ENCODE results near the gene C1orf232.

Gene C1orf232

DNA sequence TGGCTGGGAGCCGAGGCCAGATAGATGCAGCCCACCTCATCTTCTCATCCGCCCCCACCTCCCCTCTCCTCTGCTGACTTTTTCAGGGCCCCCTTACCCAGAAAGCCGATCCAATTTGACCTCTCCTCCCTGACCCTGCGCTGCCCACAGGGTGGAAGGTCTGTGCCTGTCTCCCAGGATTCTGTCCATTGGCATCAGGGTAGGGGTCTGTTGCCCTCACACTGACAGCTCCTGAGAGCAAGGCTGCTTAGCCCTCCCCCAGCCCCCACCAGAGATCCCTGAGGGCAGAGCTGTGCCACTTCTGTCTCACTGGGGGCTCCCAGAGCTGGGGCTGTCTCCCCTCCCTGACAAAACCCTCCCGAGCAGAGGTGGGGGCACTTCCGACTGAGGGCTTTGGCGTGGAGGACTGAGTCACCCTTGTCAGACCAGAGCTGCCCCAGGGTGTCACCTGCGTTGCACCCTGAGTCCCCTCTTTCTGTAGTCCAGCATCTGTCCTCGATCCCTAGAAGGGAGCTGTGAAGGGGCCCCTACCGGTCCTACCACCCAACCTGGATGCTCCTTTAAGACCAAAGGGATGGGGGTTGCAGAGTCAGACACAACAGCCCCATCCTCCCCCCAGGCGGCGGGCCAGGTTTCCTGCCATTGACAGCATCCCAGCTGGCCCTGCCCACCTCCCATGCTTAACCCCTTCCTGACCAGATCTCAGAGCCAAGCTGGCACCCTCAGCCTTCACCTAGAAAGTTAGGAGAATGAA, 12.3 kb downstream of the C1orf232 start:
- DNase-seq (ENCODE audit: low read depth, low spot score): no peak

DNA sequence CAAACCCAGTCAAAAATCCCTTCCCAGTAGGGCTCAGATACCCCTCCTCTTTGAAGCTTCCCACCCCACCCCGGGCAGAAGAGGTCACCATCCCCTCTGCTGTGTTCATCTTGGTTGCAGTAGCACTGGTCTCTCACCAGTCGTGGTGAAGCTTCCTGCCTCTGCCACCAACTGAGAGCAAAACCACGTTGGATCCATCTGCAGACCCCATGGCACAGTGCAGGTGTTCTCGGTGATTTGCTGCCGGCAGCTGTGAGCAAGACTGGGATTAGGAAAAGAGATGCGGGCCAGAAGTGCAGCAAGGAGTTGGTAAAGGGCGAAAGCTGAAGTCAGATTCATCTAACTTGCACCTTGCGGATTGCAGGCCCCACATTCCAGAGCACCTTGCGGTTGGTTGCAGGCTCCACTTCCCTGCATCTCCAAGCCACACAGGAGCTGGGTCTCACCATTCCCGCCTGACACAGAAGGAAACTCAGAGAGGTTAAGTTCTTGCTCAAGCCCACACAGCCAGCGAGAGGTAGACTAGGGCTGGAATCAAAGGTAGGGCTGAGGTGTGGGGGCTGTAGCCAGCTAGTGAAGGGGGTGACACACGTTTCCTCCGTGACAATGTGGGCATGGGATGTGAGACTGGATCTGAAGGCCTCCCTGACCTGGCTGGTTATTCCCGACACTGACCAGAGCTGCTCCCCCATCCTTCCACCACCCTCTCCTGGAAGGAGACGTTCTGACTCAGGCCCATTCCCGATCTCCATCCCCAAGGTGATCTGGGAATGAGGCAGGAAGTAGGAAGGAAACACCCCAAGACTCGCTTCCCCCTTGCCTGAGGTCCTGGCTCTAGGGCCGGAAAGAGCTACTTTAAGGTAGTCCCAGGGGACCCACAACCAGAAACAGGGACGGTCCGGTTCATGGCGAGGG, 13.1 kb downstream of the C1orf232 start:
- no peak for DNase-seq (ENCODE audit: low read depth, low spot score)

DNA sequence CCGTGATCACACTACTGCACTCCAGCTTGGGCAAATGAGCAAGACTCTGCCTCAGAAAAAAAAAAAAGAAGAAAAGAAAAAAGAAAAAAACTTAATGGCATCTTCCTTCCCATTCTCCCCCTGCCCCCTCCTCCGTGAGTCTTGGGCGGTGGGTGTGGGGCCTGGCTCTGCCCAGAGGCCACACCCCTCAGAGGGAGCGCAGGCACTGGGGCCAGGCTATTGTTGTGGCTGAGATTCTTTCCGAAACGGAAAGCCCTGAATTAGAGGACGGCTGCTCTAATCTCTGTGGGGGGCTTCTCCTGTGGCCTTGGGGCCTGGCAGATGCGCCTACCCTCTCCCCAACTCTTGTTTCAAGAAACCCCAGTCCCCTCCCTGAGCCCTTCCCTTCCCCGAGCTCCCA, 14.0 kb downstream of the C1orf232 start:
- no peak for DNase-seq (ENCODE audit: low read depth, low spot score)

DNA sequence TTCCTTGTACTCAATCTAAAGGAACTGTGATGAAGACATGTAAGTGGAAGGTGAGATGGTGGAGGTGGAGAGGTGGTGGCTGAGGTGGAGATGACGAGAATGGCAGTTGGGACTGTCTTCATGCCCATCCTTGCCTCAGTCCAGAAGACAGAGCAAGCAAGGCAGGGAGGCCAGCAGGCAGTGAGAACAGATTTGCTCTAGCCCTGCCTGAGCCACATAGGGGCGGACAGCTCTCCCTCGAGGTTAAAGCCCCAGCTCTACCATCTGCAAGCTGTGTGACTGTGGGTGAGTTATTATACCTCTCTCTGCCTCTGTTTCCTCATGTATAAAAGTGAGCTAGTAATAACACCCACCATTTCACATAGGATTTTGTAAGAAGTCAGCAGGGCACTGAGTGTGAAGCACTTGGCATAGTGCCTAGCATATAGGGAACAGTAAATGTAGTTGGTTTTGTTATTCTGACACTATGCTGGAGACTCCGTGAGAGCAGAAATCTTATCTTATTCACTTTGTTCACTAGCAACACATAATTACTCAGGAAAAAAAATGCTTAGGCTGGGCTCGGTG, 14.7 kb downstream of the C1orf232 start:
- DNase-seq (ENCODE audit: low read depth, low spot score): no peak

- DNase-seq (ENCODE audit: low read depth, low spot score): no peak
Measured at GRCh38 chr1:26148887-26149286, 19.9 kb downstream of the C1orf232 start.

DNA sequence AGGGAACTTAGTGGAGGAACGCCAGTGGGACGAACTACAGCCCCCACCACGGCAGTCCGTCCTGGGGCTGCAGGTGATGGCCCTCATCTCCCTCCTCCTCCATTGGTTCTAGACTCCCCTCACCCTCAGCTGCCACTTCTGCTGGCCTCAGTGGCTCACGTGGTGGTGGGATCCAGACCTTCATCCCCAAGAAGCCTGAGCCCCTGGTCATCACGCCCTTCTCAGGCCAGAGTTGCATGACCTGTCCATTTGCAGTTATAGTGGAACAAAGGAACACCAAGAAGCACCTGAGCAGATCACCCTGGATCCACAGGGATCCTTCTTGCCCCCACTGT, 22.8 kb downstream of the C1orf232 start:
- DNase-seq (ENCODE audit: low read depth, low spot score): no peak

- peak; percentile 57 for DNase-seq (ENCODE audit: low read depth, low spot score)
Measured at GRCh38 chr1:26145041-26145959, 23.5 kb downstream of the C1orf232 start.

- no peak for DNase-seq (ENCODE audit: low read depth, low spot score)
Measured at GRCh38 chr1:26142159-26142558, 26.6 kb downstream of the C1orf232 start.

DNA sequence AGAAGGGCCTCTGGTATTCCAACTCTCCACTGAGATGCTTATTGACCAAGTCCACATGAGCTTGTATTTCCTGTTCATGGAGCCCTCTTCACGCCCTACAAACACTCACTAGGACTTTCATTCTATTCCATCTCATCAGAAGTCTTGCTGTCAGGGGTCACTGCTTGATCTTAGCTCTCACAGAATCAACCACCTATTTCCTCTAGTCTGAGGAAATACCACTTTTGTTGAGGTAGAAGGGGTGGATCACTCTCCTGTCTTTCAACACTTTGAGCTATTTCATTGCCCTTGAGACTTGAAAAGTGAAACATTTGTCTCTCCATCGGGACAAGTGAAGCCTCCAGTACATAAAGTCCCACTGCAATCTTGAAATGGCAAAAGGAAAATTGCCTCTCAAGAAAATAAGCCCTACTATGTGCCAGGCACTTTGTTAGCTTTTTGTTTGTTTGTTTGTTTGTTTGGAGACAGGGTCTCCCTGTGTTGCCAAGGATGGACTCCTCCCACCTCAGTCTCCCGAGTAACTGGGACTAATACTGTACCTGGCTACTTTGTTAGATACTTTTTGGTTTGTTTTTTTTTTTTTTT, 29.7 kb downstream of the C1orf232 start:
- no peak for DNase-seq (ENCODE audit: low read depth, low spot score)

GRCh38 chr1:26134466-26134865, 34.3 kb downstream of the C1orf232 start:
- DNase-seq (ENCODE audit: low read depth, low spot score): no peak

DNA sequence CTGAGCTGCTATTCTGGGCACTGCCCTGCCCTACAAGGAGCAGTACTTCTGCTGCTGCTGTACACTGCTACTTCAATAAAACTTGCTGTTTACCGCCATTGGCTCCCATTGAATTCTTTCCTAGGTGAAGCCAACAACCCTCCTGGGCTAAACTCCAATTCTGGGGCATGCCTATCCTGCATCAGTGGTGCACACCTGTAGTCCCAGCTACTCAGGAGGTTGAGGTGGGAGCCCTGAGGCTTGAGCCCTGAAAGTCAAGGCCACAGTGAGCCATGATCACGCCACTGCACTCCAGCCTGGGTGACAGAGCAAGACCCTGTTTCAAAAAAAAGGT, 36.0 kb downstream of the C1orf232 start:
- DNase-seq (ENCODE audit: low read depth, low spot score): no peak

GRCh38 chr1:26132128-26132833, 36.5 kb downstream of the C1orf232 start:
- DNase-seq (ENCODE audit: low read depth, low spot score): no peak

- DNase-seq (ENCODE audit: low read depth, low spot score): no peak
Measured at GRCh38 chr1:26130695-26131094, 38.1 kb downstream of the C1orf232 start.

GRCh38 chr1:26129778-26130177, 39.0 kb downstream of the C1orf232 start:
- DNase-seq (ENCODE audit: low read depth, low spot score): no peak

DNA sequence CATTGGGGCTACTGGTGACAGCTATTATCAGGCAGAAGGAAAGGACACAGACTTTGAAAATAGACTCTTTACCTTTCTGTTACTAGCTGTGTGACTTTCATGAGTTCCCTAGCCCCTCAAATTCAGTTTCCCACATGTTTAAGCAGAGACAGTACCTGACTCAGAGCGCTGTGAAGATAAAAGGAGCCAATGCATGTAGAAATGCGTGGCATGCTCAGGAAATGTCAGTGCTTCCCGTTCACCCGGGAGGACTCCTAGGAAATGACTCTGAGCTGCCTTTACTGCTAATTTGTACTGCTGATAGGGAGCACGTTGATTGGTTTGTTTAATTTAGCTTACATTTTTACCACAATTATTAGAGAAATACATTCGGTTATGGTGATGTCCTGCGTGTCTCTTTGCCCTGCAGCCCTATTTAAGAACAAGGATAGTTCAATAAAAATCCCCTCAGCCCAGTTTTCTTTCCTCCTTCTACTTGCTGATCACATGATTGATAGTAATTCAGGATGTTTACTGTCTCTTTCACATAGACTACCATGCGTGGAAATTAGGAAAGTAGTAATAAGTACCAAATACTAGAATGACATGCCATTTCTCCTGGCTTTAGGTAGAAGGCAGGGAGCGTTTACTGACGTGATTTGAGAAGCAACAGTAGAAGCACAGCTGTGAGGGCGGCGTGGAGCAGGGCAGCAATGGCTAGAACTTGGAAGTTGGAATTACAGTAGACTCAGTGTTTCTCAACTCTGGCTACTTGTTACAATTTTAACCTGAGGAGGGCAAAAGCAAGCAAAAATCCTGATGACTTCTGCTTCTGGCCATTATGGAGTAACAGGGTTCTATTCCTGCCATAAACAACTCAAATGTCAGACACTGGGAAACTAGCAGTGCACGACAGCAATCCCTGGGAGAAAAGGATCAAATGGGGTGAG, 41.3 kb downstream of the C1orf232 start:
- no peak for DNase-seq (ENCODE audit: low read depth, low spot score)

DNA sequence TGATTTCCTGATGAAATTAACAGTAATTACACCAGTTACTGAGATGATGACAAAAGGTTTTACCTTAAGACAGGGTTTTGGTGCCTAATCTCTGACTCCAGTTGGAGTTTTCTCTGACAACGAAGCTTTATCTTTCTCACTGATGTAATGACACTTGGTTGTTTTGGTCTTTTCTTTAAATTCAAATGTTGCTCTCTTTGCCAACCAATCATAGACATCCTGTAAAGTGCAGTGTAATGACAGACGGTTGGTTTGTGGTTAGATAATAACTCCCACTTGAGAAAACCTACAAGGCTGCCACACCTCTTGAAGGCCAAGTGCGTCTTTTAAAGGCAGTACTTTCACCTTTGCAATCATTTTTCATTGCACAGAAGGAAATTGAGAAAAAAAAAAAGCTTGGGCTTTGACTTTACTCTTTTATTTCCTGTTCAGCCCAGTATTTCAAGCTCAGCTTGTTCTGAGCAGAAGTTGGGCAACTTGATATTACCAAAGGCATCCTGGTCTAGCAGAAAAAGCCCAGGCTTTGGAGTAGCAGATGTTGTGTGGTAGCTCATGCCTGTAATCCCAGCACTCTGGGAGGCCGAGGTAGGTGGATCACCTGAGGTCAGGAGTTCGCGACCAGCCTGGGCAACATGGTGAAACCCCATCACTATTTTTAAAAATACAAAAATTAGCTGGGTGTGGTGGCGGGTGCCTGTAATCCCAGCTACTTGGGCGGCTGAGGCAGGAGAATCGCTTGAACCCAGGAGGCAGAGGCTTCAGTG, 42.3 kb downstream of the C1orf232 start:
- DNase-seq (ENCODE audit: low read depth, low spot score): peak; percentile 40

DNA sequence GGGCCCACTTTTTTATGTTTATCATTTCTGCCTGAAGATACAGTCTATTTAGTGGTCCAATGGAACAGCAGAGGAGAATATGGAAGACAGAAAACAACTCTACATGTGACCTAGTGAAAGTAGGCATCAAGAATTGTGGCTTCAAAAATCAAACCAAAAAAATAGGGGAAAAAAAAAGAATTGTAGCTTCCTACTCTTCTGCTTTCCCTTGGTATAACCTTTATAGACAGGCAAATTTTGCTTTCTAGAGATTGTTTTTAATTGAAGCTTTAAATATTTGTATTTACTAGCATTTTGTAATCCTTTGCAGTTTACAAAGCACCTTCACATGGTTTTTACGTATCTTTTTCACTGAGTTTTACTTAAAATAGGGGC, 42.8 kb downstream of the C1orf232 start:
- DNase-seq (ENCODE audit: low read depth, low spot score): no peak

- DNase-seq (ENCODE audit: low read depth, low spot score): no peak
Measured at GRCh38 chr1:26125382-26125781, 43.4 kb downstream of the C1orf232 start.
